Trophoblast cell (in vitro differentiated cells and primary cell): ENCODE results near the gene SIX5.
A peak's percentile ranks its signal among the peaks of the same experiment; 100 is the strongest.

ENCODE experiments used
- DNase-seq, 2 donors: peaks; one replicate each; pipeline ENCODE4 v3.0.0-alpha.2; 2016
- H2AFZ ChIP-seq: 2 replicates; pipeline ENCODE4 v1.6.1; 2013; ENCODE audit warnings: low read length, moderate library complexity, mild to moderate bottlenecking; ENCODE audit not compliant: insufficient read depth, poor library complexity
- H2AK5ac ChIP-seq: 2 replicates; pipeline ENCODE4 v1.6.1; 2013; ENCODE audit warnings: mild to moderate bottlenecking, low read length
- H2BK120ac ChIP-seq: 2 replicates; pipeline ENCODE4 v1.6.1; 2013; ENCODE audit warnings: low read length, mild to moderate bottlenecking, moderate library complexity; ENCODE audit not compliant: insufficient read depth, poor library complexity
- H2BK12ac ChIP-seq: 2 replicates; pipeline ENCODE4 v1.6.1; 2013; ENCODE audit warnings: mild to moderate bottlenecking, low read length, moderate library complexity
- H2BK5ac ChIP-seq: 2 replicates; pipeline ENCODE4 v1.6.1; 2013; ENCODE audit warnings: low read length, low read depth, moderate library complexity, mild to moderate bottlenecking; ENCODE audit not compliant: poor library complexity
- H3K14ac ChIP-seq: 2 replicates; pipeline ENCODE4 v1.6.1; 2013; ENCODE audit warnings: mild to moderate bottlenecking, low read length
- H3K18ac ChIP-seq: 2 replicates; pipeline ENCODE4 v1.6.1; 2013; ENCODE audit warnings: mild to moderate bottlenecking, low read length
- H3K23ac ChIP-seq: 2 replicates; pipeline ENCODE4 v1.6.1; 2013; ENCODE audit warnings: low read length
- H3K27ac ChIP-seq: 2 replicates; pipeline ENCODE4 v1.5.1; 2013; ENCODE audit warnings: low read depth, mild to moderate bottlenecking, inconsistent platforms, low read length, moderate library complexity
- H3K27me3 ChIP-seq: 2 replicates; pipeline ENCODE4 v1.6.1; 2013; ENCODE audit warnings: inconsistent platforms, mild to moderate bottlenecking, low read length, moderate library complexity; ENCODE audit not compliant: insufficient read depth
- H3K36me3 ChIP-seq, 2 experiments: 1 replicate in 1 of 2; 2 replicates in 1 of 2; pipeline ENCODE4 v1.6.1; 2013; ENCODE audit warnings: low read length in 2 of 2, mild to moderate bottlenecking in 2 of 2, moderate library complexity in 1 of 2; ENCODE audit not compliant: insufficient read depth in 2 of 2, control insufficient read depth in 1 of 2
- H3K4ac ChIP-seq: 2 replicates; pipeline ENCODE4 v1.6.1; 2013; ENCODE audit warnings: low read depth, mild to moderate bottlenecking, low read length, moderate library complexity
- H3K4me1 ChIP-seq, 2 experiments: 1 replicate in 1 of 2; 2 replicates in 1 of 2; pipeline ENCODE4 v1.6.1; 2013; ENCODE audit warnings: low read length in 2 of 2, mild to moderate bottlenecking in 2 of 2, moderate library complexity in 1 of 2; ENCODE audit not compliant: insufficient read depth in 2 of 2, control insufficient read depth in 1 of 2
- H3K4me2 ChIP-seq: 2 replicates; pipeline ENCODE4 v1.6.1; 2013; ENCODE audit warnings: inconsistent platforms, mild to moderate bottlenecking, low read length, moderate library complexity
- H3K4me3 ChIP-seq: 2 replicates; pipeline ENCODE4 v1.5.1; 2013; ENCODE audit warnings: mild to moderate bottlenecking, low read depth, low read length, inconsistent platforms
- H3K79me1 ChIP-seq: one replicate; pipeline ENCODE4 v1.6.1; 2013; ENCODE audit warnings: low read length
- H3K79me2 ChIP-seq: 2 replicates; pipeline ENCODE4 v1.6.1; 2013; ENCODE audit warnings: low read length, mild to moderate bottlenecking; ENCODE audit not compliant: control insufficient read depth, insufficient read depth, poor library complexity
- H3K9ac ChIP-seq: 2 replicates; pipeline ENCODE4 v1.6.1; 2013; ENCODE audit warnings: mild to moderate bottlenecking, low read length
- H3K9me3 ChIP-seq: 2 replicates; pipeline ENCODE4 v1.6.1; 2013; ENCODE audit warnings: low read depth, mild to moderate bottlenecking, control low read depth, inconsistent platforms, low read length; ENCODE audit not compliant: insufficient read depth
- H4K12ac ChIP-seq: 2 replicates; pipeline ENCODE4 v1.6.1; 2013; ENCODE audit warnings: low read depth, mild to moderate bottlenecking, low read length, moderate library complexity
- H4K8ac ChIP-seq: 2 replicates; pipeline ENCODE4 v1.6.1; 2013; ENCODE audit warnings: low read depth, mild to moderate bottlenecking, low read length, moderate library complexity
- H4K91ac ChIP-seq: one replicate; pipeline ENCODE4 v1.6.1; 2013; ENCODE audit warnings: low read depth, mild to moderate bottlenecking, low read length, moderate library complexity
- WGBS: extraction: QIAGEN DNeasy Blood & Tissue Kit; methylation state at CpG from one replicate; pipeline ENCODE4 v1.1.7; 2013; ENCODE audit warnings: missing lambda C conversion rate; ENCODE audit not compliant: insufficient read length, insufficient coverage; ENCODE audit errors: extremely low coverage; 5-methylcytosine and 5-hydroxymethylcytosine counted together

Gene SIX5

GRCh38 chr19:45742969-45743368 lies 26.1 kb downstream of the SIX5 start:
- H4K91ac ChIP-seq = no peak overlapping the region
- H3K9ac ChIP-seq = no peak overlapping the region
- no peak overlapping the region for H4K8ac ChIP-seq
- H3K27me3 ChIP-seq = no peaks in the 10 kb centered on the region
- no peak overlapping the region for H4K12ac ChIP-seq
- no peak overlapping the region for H3K14ac ChIP-seq
- peaks cover 2% of the 10 kb centered on the region for H3K79me1 ChIP-seq
- H3K18ac ChIP-seq = no peak overlapping the region
- H3K36me3 ChIP-seq = no peaks in the 10 kb centered on the region
- DNase-seq = no peak
- no peaks in the 10 kb centered on the region for H3K9me3 ChIP-seq
- H3K79me2 ChIP-seq = no peaks in the 10 kb centered on the region
- no peak overlapping the region for H2BK12ac ChIP-seq
- no peak overlapping the region for H3K23ac ChIP-seq
- no peak overlapping the region for H3K4ac ChIP-seq
- H2AK5ac ChIP-seq = no peak overlapping the region
- no CpG with 5 or more reads among the region's 4 CpGs for WGBS
- H3K4me2 ChIP-seq = no peak overlapping the region
- H2AFZ ChIP-seq = no peak overlapping the region
- H3K4me3 ChIP-seq = no peak overlapping the region
- H3K4me1 ChIP-seq = peaks cover 3 to 9% of the 10 kb centered on the region in 2 experiments
- no peak overlapping the region for H3K27ac ChIP-seq
- H2BK5ac ChIP-seq = no peak overlapping the region
- no peak overlapping the region for H2BK120ac ChIP-seq

- no peaks in the 10 kb centered on the region for H3K36me3 ChIP-seq
- no peak overlapping the region for H3K23ac ChIP-seq
- H2BK120ac ChIP-seq = no peak overlapping the region
- H2AK5ac ChIP-seq = no peak overlapping the region
- WGBS = no CpG with 5 or more reads among the region's 10 CpGs
- H3K9me3 ChIP-seq = no peaks in the 10 kb centered on the region
- no peak overlapping the region for H4K91ac ChIP-seq
- H3K79me1 ChIP-seq = peaks cover 3% of the 10 kb centered on the region
- no peak overlapping the region for H3K27ac ChIP-seq
- DNase-seq = no peak
- no peak overlapping the region for H2AFZ ChIP-seq
- H3K27me3 ChIP-seq = no peaks in the 10 kb centered on the region
- H2BK5ac ChIP-seq = no peak overlapping the region
- no peak overlapping the region for H3K4me2 ChIP-seq
- H3K9ac ChIP-seq = no peak overlapping the region
- H3K4ac ChIP-seq = no peak overlapping the region
- no peak overlapping the region for H4K12ac ChIP-seq
- H4K8ac ChIP-seq = no peak overlapping the region
- H2BK12ac ChIP-seq = no peak overlapping the region
- H3K4me3 ChIP-seq = no peak overlapping the region
- no peak overlapping the region for H3K18ac ChIP-seq
- no peaks in the 10 kb centered on the region for H3K79me2 ChIP-seq
- no peak overlapping the region for H3K14ac ChIP-seq
- H3K4me1 ChIP-seq = peaks cover 0 to 3% of the 10 kb centered on the region in 2 experiments
These were observed 29.3 kb downstream of the SIX5 start for GRCh38 chr19:45739498-45740439.

GRCh38 chr19:45733160-45733810 lies 35.8 kb downstream of the SIX5 start, which contains the start of gene MEIOSIN:
Gene MEIOSIN (plus strand): TSS chr19:45733439. CDS start chr19:45735377, 1,938 bp downstream.
- no peaks in the 10 kb centered on the region for H3K36me3 ChIP-seq
- no peaks in the 10 kb centered on the region for H3K27me3 ChIP-seq
- H3K4me1 ChIP-seq = peaks cover 0 to 5% of the 10 kb centered on the region in 2 experiments
- H3K9me3 ChIP-seq = no peaks in the 10 kb centered on the region
- DNase-seq = no peak
- H3K18ac ChIP-seq = no peak within 1 kb of the TSS
- H3K79me1 ChIP-seq = peaks cover 9% of the 10 kb centered on the region
- H2BK12ac ChIP-seq = no peak within 1 kb of the TSS
- no peak within 1 kb of the TSS for H2AK5ac ChIP-seq
- H3K9ac ChIP-seq = no peak within 1 kb of the TSS
- no peak within 1 kb of the TSS for H2AFZ ChIP-seq
- no peak within 1 kb of the TSS for H2BK120ac ChIP-seq
- no CpG with 5 or more reads among the region's 59 CpGs for WGBS
- no peak within 1 kb of the TSS for H3K23ac ChIP-seq
- H3K14ac ChIP-seq = no peak within 1 kb of the TSS
- peaks cover 10% of the 10 kb centered on the region for H3K79me2 ChIP-seq
- H3K4me3 ChIP-seq = no peak within 1 kb of the TSS
- no peak within 1 kb of the TSS for H3K4ac ChIP-seq
- H4K8ac ChIP-seq = no peak within 1 kb of the TSS
- H3K4me2 ChIP-seq = no peak within 1 kb of the TSS
- no peak within 1 kb of the TSS for H4K91ac ChIP-seq
- H3K27ac ChIP-seq = no peak within 1 kb of the TSS
- H2BK5ac ChIP-seq = no peak within 1 kb of the TSS
- no peak within 1 kb of the TSS for H4K12ac ChIP-seq

- Histone ChIP-seq H2AK5ac (peak within 1 kb of the TSS; percentile 64), H3K4me1 (peaks cover 0 to 2% of the 10 kb centered on the region in 2 experiments), H3K4me2 (peak within 1 kb of the TSS; percentile 81), H4K12ac (peak within 1 kb of the TSS; percentile 83), H3K9ac (peak within 1 kb of the TSS; percentile 85), H3K79me2 (peaks cover 12% of the 10 kb centered on the region), H3K14ac (peak within 1 kb of the TSS; percentile 83), H2BK120ac (peak within 1 kb of the TSS; percentile 56), H3K27me3 (no peaks in the 10 kb centered on the region), H2BK5ac (peak within 1 kb of the TSS; percentile 50), H3K9me3 (no peaks in the 10 kb centered on the region), H3K79me1 (peaks cover 7% of the 10 kb centered on the region), H4K8ac (peak within 1 kb of the TSS; percentile 95), H4K91ac (peak within 1 kb of the TSS; percentile 69), H2AFZ (peak within 1 kb of the TSS; percentile 39), H3K36me3 (peaks cover 0 to 2% of the 10 kb centered on the region in 2 experiments), H3K23ac (no peak within 1 kb of the TSS), H2BK12ac (peak within 1 kb of the TSS; percentile 51), H3K4me3 (peak within 1 kb of the TSS; percentile 82), H3K27ac (no peak within 1 kb of the TSS), H3K18ac (peak within 1 kb of the TSS; percentile 94), H3K4ac (peak within 1 kb of the TSS; percentile 82)
- peak; percentile 98 to 99 for DNase-seq
- WGBS = no CpG with 5 or more reads among the region's 48 CpGs
These were observed 38.4 kb downstream of the SIX5 start, which contains the start of gene FBXO46 for GRCh38 chr19:45730368-45731288. Gene FBXO46 (minus strand): TSS chr19:45730896. CDS start chr19:45713495, 17,401 bp downstream.
